Neural progenitor cell (in vitro differentiated cells): ENCODE data around the gene CIB1.

ENCODE experiments used
- EZH2 ChIP-seq: fragments of 200-600 bp; sonication (generic); IDR thresholded peaks from 2 replicates; pipeline ENCODE4 v1.6.1; 2017; ENCODE audit warnings: antibody characterized with exemption, mild to moderate bottlenecking, moderate library complexity
- EZH2phosphoT487 ChIP-seq: fragments of 200-600 bp; sonication (generic); IDR thresholded peaks from 2 replicates; pipeline ENCODE4 v1.6.1; 2017; ENCODE audit warnings: antibody characterized with exemption
- TF ChIP-seq, protein P1 (sequence below): fragments of 200-600 bp; sonication (generic); IDR thresholded peaks from 2 replicates; pipeline ENCODE4 v1.5.1; 2017; ENCODE audit warnings: antibody characterized with exemption, mild to moderate bottlenecking

DNA sequence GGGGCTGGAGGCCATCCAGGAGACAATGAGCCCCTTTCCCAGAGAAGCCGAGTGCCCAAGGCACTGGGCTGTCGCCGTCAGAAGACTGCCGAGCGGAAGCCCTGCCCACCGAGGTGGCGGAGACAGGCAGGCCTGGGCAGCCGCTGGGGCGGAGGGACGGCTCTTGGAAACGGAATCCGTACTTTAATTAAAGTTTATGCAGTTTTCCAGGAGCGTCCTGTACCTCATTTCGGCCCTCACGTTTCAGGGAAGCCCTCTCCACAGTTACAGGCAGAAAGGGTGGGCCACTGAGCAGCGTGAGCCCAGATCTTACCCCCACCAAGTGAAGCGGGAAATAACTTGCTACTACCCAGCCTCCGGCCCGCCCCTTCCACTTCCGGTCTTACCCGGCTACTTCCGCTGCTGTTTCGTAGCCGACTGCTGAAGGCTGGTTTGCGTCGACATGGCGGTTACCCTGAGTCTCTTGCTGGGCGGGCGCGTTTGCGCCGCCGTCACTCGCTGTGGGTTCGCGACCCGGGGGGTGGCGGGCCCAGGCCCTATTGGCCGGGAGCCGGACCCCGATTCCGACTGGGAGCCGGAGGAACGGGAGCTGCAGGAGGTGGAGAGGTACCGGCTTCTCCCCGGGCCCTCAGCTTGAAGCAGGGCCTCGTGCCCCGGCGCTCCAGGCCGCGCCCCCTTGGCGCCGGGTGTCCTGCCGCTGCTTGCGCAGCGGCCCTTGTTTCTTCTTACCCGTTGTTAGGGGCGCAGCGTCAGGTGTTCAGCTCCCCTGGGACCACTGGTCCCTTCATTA lies 31.7 kb upstream of the CIB1 start, which contains the start of gene NGRN:
- TF ChIP-seq, protein P1, sequence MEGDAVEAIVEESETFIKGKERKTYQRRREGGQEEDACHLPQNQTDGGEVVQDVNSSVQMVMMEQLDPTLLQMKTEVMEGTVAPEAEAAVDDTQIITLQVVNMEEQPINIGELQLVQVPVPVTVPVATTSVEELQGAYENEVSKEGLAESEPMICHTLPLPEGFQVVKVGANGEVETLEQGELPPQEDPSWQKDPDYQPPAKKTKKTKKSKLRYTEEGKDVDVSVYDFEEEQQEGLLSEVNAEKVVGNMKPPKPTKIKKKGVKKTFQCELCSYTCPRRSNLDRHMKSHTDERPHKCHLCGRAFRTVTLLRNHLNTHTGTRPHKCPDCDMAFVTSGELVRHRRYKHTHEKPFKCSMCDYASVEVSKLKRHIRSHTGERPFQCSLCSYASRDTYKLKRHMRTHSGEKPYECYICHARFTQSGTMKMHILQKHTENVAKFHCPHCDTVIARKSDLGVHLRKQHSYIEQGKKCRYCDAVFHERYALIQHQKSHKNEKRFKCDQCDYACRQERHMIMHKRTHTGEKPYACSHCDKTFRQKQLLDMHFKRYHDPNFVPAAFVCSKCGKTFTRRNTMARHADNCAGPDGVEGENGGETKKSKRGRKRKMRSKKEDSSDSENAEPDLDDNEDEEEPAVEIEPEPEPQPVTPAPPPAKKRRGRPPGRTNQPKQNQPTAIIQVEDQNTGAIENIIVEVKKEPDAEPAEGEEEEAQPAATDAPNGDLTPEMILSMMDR, result no peak
- TF ChIP-seq EZH2phosphoT487 (no peak), EZH2 (no peak)
